Heart right ventricle (tissue), 16 donors: Measurements from ENCODE around the gene NGEF. TPM values are rescaled to one million over a fixed set of nuclear protein-coding genes. Genes with fewer than 3 reads are reported as not detected.

Source experiments
- ATAC-seq, 8 donors: fragments of 200-7000 bp; cut with Tn5 transposase; one replicate each; pipeline ENCODE4 v1.9.1; 2020; ENCODE audit warnings: mild to moderate bottlenecking in 8 of 8, moderate library complexity in 8 of 8, moderate number of reproducible peaks in 1 of 8
- DNase-seq, 2 donors: peaks; one replicate each; pipeline ENCODE4 v3.0.0-alpha.2; 2020
- H3K27ac ChIP-seq, 10 donors: fragments of 200-600 bp; sonication (generic) in 2 of 10; one replicate each; pipeline versions ENCODE4 v1.5.0 to v1.8.0; 2020 to 2022; ENCODE audit warnings: mild to moderate bottlenecking in 3 of 10
- H3K27me3 ChIP-seq, 7 donors: fragments of 200-600 bp; one replicate each; pipeline ENCODE4 v1.8.0; 2021 to 2022; ENCODE audit warnings: mild to moderate bottlenecking in 2 of 7
- H3K36me3 ChIP-seq, 9 donors: fragments of 200-600 bp; sonication (generic) in 1 of 9; one replicate each; pipeline versions ENCODE4 v1.5.0 to v1.8.0; 2020 to 2022; ENCODE audit warnings: mild to moderate bottlenecking in 2 of 9
- H3K4me1 ChIP-seq, 9 donors: fragments of 200-600 bp; sonication (generic) in 1 of 9; one replicate each; pipeline versions ENCODE4 v1.5.0 to v1.8.0; 2020 to 2022; ENCODE audit warnings: mild to moderate bottlenecking in 4 of 9
- H3K4me3 ChIP-seq, 10 donors: fragments of 200-600 bp; sonication (generic) in 2 of 10; one replicate each; pipeline versions ENCODE4 v1.5.0 to v1.8.0; 2020 to 2022; ENCODE audit warnings: mild to moderate bottlenecking in 7 of 10, moderate library complexity in 2 of 10
- H3K9me3 ChIP-seq, 11 donors: fragments of 200-600 bp in 10 of 11; sonication (generic) in 2 of 11; one replicate each; pipeline versions ENCODE4 v1.5.0 to v1.8.0; 2013 to 2022; ENCODE audit warnings: mild to moderate bottlenecking in 2 of 11, control low read depth in 1 of 11, moderate library complexity in 1 of 11
- CTCF ChIP-seq, 9 donors: fragments of 200-600 bp; sonication (generic) in 2 of 9; IDR thresholded peaks; one replicate each; pipeline versions ENCODE4 v1.5.0 to v1.8.0; 2021 to 2022; ENCODE audit warnings: antibody characterized with exemption in 9 of 9, mild to moderate bottlenecking in 5 of 9, moderate library complexity in 1 of 9
- WGBS, 2 donors: extraction: QIAGEN DNeasy Blood & Tissue Kit; methylation state at CpG; one replicate each; pipeline ENCODE4 v1.1.7; 2013; ENCODE audit warnings: inconsistent platforms in 1 of 2; 5-methylcytosine and 5-hydroxymethylcytosine counted together
- intact Hi-C, 10 donors: fragments of 100-400 bp; cut with DNase I; formaldehyde crosslinking; loops; one replicate each; pipeline versions ENCODE4 v1.11.1 to v1.14.2; 2022
- polyA plus RNA-seq, 2 donors: library from polyadenylated mRNA; stranded (reverse); fragments of 200-250 nt; gene quantifications; one replicate each; pipeline ENCODE4 v1.2.3, GENCODE V29; 2013
- total RNA-seq, 10 donors: library from RNA; stranded (reverse); fragmentation: NEBNext Ultra II Directional in 3 of 10; extraction: Animal tissue kit (Norgen Biotek cat#: 25700) in 3 of 10; gene quantifications; one replicate each; pipeline versions ENCODE4 v1.2.1 to v1.2.4, GENCODE V29; 2021 to 2023
- donor health status: Arrhythmogenic right ventricular cardiomyopathy.
- donor health status: ischemic (EF 13 %, LVEDD 7.1; RV severe dilation, severe dysfunction).
- donor health status: healthy with polysubstance abuse.
- donor health status: DM: no; HTN: yes; CAD: no.
- donor health status: DM: no; HTN: no; CAD: no.
- donor health status: ischemic (EF 25% LVEDD 6.9; RV normal size, moderate dysfunction).
- donor health status: ischemic (EF 25% LVEDD 5.7; RV mildly dilated, moderate dysfunction).
- donor health status: healthy.
- donor health status: DM: yes; HTN: yes; CAD: no.
- donor health status: Ischemic cardiomyopathy.
- donor health status: ischemic (EF 35%, LVEDD 5.7; RV mildly dilated, moderate dysfunction).
- donor health status: nonischemic (EF 11% LVEDD 7.7; RV severe dilation, severe dysfunction).
- donor health status: DM: yes; HTN: yes; CAD: no.
- donor health status: PGD.
- donor health status: ischemic (EF 29% LVEDD 5.4; RV normal size, mild dysfunction).
- donor health status: nonischemic (EF 23%, LVEDD 6.1; RV moderate dilation, normal function).

NGEF gene
- total and polyA plus RNA-seq, 12 donors = 0.27 to 0.75 (median 0.54) TPM; not detected in 3

DNA sequence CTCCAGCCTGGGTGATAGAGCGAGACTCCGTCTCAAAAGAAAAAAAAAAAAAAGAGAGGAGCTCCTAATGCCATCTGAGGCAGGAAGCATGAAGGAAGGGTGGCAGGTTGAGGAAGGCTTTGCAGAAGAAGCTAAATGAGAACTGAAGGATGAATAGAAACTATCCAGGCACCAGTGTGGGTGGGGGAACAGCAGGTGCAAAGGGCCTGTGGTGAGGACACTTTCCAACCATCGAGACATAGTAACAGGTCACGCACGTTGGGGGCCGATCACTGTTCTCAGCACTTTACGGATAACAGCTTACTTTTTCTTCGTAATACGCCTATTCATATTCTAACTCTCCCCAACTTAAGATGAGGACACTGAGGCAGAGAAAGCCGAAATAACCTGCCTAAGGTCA, 58.4 kb downstream of the NGEF start:
- Histone ChIP-seq H3K4me3 (no peak overlapping the region), H3K36me3 (no peaks in the 10 kb centered on the region), H3K27me3 (peaks cover 0 to 19% (median 4%) of the 10 kb centered on the region in 7 donors), H3K27ac (no peak overlapping the region), H3K4me1 (no peaks in the 10 kb centered on the region), H3K9me3 (no peaks in the 10 kb centered on the region)
- intact Hi-C loops = no loop called here
- whole genome bisulfite sequencing, 2 donors = 90 to 94% methylated on average over 10 of the region's 10 CpGs
- TF ChIP-seq CTCF (IDR thresholded peaks at IDR 0.05) = no peak
- DNase-seq (no peak), ATAC-seq (no peak)

- WGBS, 2 donors = 59 to 60% methylated on average over 7 of the region's 7 CpGs
- no peaks in the 10 kb centered on the region for H3K9me3 ChIP-seq
- H3K4me1 ChIP-seq = no peaks in the 10 kb centered on the region
- peaks cover 0 to 19% (median 4%) of the 10 kb centered on the region in 7 donors for H3K27me3 ChIP-seq
- no peak overlapping the region for H3K4me3 ChIP-seq
- intact Hi-C loops = no loop called here
- TF ChIP-seq CTCF (IDR thresholded peaks at IDR 0.05) = no peak
- H3K27ac ChIP-seq = no peak overlapping the region
- DNase-seq (no peak), ATAC-seq (no peak)
- no peaks in the 10 kb centered on the region for H3K36me3 ChIP-seq
Measured at GRCh38 chr2:232951891-232952290, 61.2 kb downstream of the NGEF start.

- DNase-seq = no peak
- H3K27me3 ChIP-seq = peaks cover 0 to 19% (median 4%) of the 10 kb centered on the region in 7 donors
- ATAC-seq = no peak
- intact Hi-C loops = no loop called here
- H3K27ac ChIP-seq = no peak overlapping the region
- H3K4me3 ChIP-seq = no peak overlapping the region
- no peaks in the 10 kb centered on the region for H3K36me3 ChIP-seq
- TF ChIP-seq CTCF (IDR thresholded peaks at IDR 0.05) = no peak
- H3K9me3 ChIP-seq = no peaks in the 10 kb centered on the region
- WGBS, 2 donors = 86 to 87% methylated on average over 11 of the region's 11 CpGs
- no peaks in the 10 kb centered on the region for H3K4me1 ChIP-seq
Measured at GRCh38 chr2:232951181-232951580, 61.9 kb downstream of the NGEF start.

DNA sequence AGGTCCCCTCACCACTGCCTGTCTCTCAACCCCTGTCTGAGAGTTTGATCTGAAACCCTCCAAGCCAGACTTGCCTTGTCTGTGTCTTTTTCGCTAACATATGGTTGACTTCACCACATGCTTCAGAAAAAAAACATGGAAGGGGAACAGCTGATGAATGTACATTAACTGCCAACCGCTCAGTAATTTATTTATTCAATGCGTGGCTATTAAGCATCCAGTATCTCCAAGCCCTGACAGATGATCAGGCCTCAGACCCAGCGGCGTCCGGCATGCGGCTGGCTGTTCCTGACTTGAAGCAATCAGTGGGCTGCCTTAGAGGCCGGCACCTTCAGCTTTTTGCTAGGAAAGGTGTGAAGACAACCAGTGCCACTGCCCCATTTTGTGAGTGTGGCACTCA, 62.3 kb downstream of the NGEF start:
- H3K9me3 ChIP-seq = no peaks in the 10 kb centered on the region
- ATAC-seq (no peak), DNase-seq (no peak)
- WGBS, 2 donors = 73 to 83% methylated on average over 8 of the region's 8 CpGs
- TF ChIP-seq CTCF (IDR thresholded peaks at IDR 0.05) = no peak
- H3K4me3 ChIP-seq = no peak overlapping the region
- intact Hi-C loops = no loop called here
- H3K27ac ChIP-seq = no peak overlapping the region
- H3K4me1 ChIP-seq = no peaks in the 10 kb centered on the region
- peaks cover 0 to 19% (median 4%) of the 10 kb centered on the region in 7 donors for H3K27me3 ChIP-seq
- no peaks in the 10 kb centered on the region for H3K36me3 ChIP-seq
